ENCODE results near the gene STPG2. TPM values are rescaled to one million over a fixed set of nuclear protein-coding genes. Genes with fewer than 3 reads are reported as not detected.
"Not testable (repeated sequence)": the region's sequence is repeated elsewhere in the genome, so short reads cannot be mapped to it uniquely, and the experiment has no call there.

STPG2 gene
- total and polyA plus RNA-seq, 12 donors: 0.07 to 1.8 (median 0.61) TPM; not detected in 3

GRCh38 chr4:97639961-97640360, 503.3 kb downstream of the STPG2 start:
- H3K4me3 ChIP-seq: no peak overlapping the region
- no peak overlapping the region for H3K27ac ChIP-seq
- H3K9me3 ChIP-seq (replicated peaks in 1 of 3): no peaks in the 10 kb centered on the region
- DNase-seq: no peak
- H3K27me3 ChIP-seq: no peaks in the 10 kb centered on the region
- H3K36me3 ChIP-seq (replicated peaks in 1 of 2): no peaks in the 10 kb centered on the region
- 80 to 96% (median 93%) methylated on average over 1 of the region's 1 CpG for WGBS, 4 donors
- TF ChIP-seq POLR2A (IDR thresholded peaks at IDR 0.05) (no peak), CTCF (IDR thresholded peaks at IDR 0.05) (no peak)
- H3K4me1 ChIP-seq (replicated peaks in 1 of 2): no peaks in the 10 kb centered on the region
- intact Hi-C loops (cut with DNase I): no loop called here

GRCh38 chr4:97633831-97634230, 509.4 kb downstream of the STPG2 start:
- H3K27me3 ChIP-seq; H3K27ac ChIP-seq; intact Hi-C loops (cut with DNase I); DNase-seq; H3K36me3 ChIP-seq (replicated peaks in 1 of 2); H3K9me3 ChIP-seq (replicated peaks in 1 of 3); H3K4me1 ChIP-seq (replicated peaks in 1 of 2); H3K4me3 ChIP-seq: not testable (repeated sequence)
- 67 to 87% (median 75%) methylated on average over 4 to 8 of the region's 8 CpGs for WGBS, 4 donors

- H3K9me3 ChIP-seq (replicated peaks in 1 of 3): no peaks in the 10 kb centered on the region
- H3K4me3 ChIP-seq: no peak overlapping the region
- H3K4me1 ChIP-seq (replicated peaks in 1 of 2): no peaks in the 10 kb centered on the region
- no peak for DNase-seq
- intact Hi-C loops (cut with DNase I): no loop called here
- no peak for TF ChIP-seq POLR2A (IDR thresholded peaks at IDR 0.05)
- TF ChIP-seq CTCF (IDR thresholded peaks at IDR 0.05): no peak
- no peak overlapping the region for H3K27ac ChIP-seq
- WGBS, 4 donors: 71 to 76% (median 74%) methylated on average over 4 of the region's 4 CpGs
- no peaks in the 10 kb centered on the region for H3K27me3 ChIP-seq
- no peaks in the 10 kb centered on the region for H3K36me3 ChIP-seq (replicated peaks in 1 of 2)
Observed at GRCh38 chr4:97627750-97628149, 515.5 kb downstream of the STPG2 start.

GRCh38 chr4:97624204-97624603, 519.1 kb downstream of the STPG2 start:
- no peak for DNase-seq
- Histone ChIP-seq H3K36me3 (replicated peaks in 1 of 2) (no peaks in the 10 kb centered on the region), H3K27me3 (no peaks in the 10 kb centered on the region), H3K4me1 (replicated peaks in 1 of 2) (no peaks in the 10 kb centered on the region), H3K4me3 (no peak overlapping the region), H3K27ac (no peak overlapping the region), H3K9me3 (replicated peaks in 1 of 3) (no peaks in the 10 kb centered on the region)
- 85 to 91% (median 88%) methylated on average over 4 of the region's 4 CpGs for WGBS, 4 donors
- intact Hi-C loops (cut with DNase I): no loop called here
- TF ChIP-seq POLR2A (IDR thresholded peaks at IDR 0.05) (no peak), CTCF (IDR thresholded peaks at IDR 0.05) (no peak)

- H3K27ac ChIP-seq: no peak overlapping the region
- no peak overlapping the region for H3K4me3 ChIP-seq
- H3K4me1 ChIP-seq (replicated peaks in 1 of 2): no peaks in the 10 kb centered on the region
- TF ChIP-seq CTCF (IDR thresholded peaks at IDR 0.05) (no peak), POLR2A (IDR thresholded peaks at IDR 0.05) (no peak)
- no peaks in the 10 kb centered on the region for H3K27me3 ChIP-seq
- DNase-seq: no peak
- no peaks in the 10 kb centered on the region for H3K9me3 ChIP-seq (replicated peaks in 1 of 3)
- H3K36me3 ChIP-seq (replicated peaks in 1 of 2): no peaks in the 10 kb centered on the region
- intact Hi-C loops (cut with DNase I): no loop called here
- 8 to 24% (median 10%) methylated on average over 2 of the region's 2 CpGs for WGBS, 4 donors
Observed at GRCh38 chr4:97605932-97606331, 537.3 kb downstream of the STPG2 start.
